ENCODE measurements around the gene BCAS3.
"Not testable (repeated sequence)": the region's sequence is repeated elsewhere in the genome, so short reads cannot be mapped to it uniquely, and the experiment has no call there.

Gene BCAS3

GRCh38 chr17:60756798-60757197 is 79.1 kb downstream of the BCAS3 start:
- WGBS (ENCODE audit: insufficient coverage): 89% methylated on average over 10 of the region's 12 CpGs
- CTCF ChIA-PET; H3K4me3 ChIP-seq (ENCODE audit: control insufficient read depth in 1 of 7, extremely low read depth in 1 of 7, insufficient read depth in 4 of 7, low read depth in 2 of 7, low read length in 6 of 7): not testable (repeated sequence)

GRCh38 chr17:60757437-60757836 is 79.8 kb downstream of the BCAS3 start:
- H3K9me3 ChIP-seq (ENCODE audit: control extremely low read depth in 1 of 5, control insufficient read depth in 4 of 5, insufficient read depth in 2 of 5, low read depth in 1 of 5, low read length in 4 of 5): peaks cover 0 to 15% (median 5%) of the 10 kb centered on the region in 5 experiments
- DNase-seq: no peak
- WGBS (ENCODE audit: insufficient coverage): no CpG with 5 or more reads among the region's 1 CpG
- H3K4me3 ChIP-seq (ENCODE audit: control insufficient read depth in 1 of 7, extremely low read depth in 1 of 7, insufficient read depth in 4 of 7, low read depth in 2 of 7, low read length in 6 of 7): no peak overlapping the region
- no peak overlapping the region for H3K27ac ChIP-seq (ENCODE audit: insufficient read depth in 1 of 2, low read depth in 1 of 2, low read length in 2 of 2, poor library complexity in 1 of 2, severe bottlenecking in 2 of 2)
- ChIA-PET CTCF (no interaction called here), POLR2A (no interaction called here)
- no peaks in the 10 kb centered on the region for H3K27me3 ChIP-seq (replicated peaks in 2 of 5; ENCODE audit: control insufficient read depth in 4 of 5, insufficient read depth in 5 of 5, low read length in 4 of 5)
- no peaks in the 10 kb centered on the region for H3K4me1 ChIP-seq (ENCODE audit: control extremely low read depth in 1 of 4, control insufficient read depth in 4 of 4, insufficient read depth in 4 of 4, low read length in 3 of 4)
- H3K36me3 ChIP-seq (ENCODE audit: control insufficient read depth in 4 of 4, insufficient read depth in 4 of 4, low read length in 3 of 4): peaks cover 0 to 5% (median 1%) of the 10 kb centered on the region in 4 experiments

More at GRCh38 chr17:60756798-60757197, 79.1 kb downstream of the BCAS3 start:
- POLR2A ChIA-PET; H3K27me3 ChIP-seq (replicated peaks in 2 of 5; ENCODE audit: control insufficient read depth in 4 of 5, insufficient read depth in 5 of 5, low read length in 4 of 5); H3K36me3 ChIP-seq (ENCODE audit: control insufficient read depth in 4 of 4, insufficient read depth in 4 of 4, low read length in 3 of 4); H3K27ac ChIP-seq (ENCODE audit: insufficient read depth in 1 of 2, low read depth in 1 of 2, low read length in 2 of 2, poor library complexity in 1 of 2, severe bottlenecking in 2 of 2); H3K4me1 ChIP-seq (ENCODE audit: control extremely low read depth in 1 of 4, control insufficient read depth in 4 of 4, insufficient read depth in 4 of 4, low read length in 3 of 4); DNase-seq: not testable (repeated sequence)
- peaks cover 0 to 15% (median 5%) of the 10 kb centered on the region in 5 experiments for H3K9me3 ChIP-seq (ENCODE audit: control extremely low read depth in 1 of 5, control insufficient read depth in 4 of 5, insufficient read depth in 2 of 5, low read depth in 1 of 5, low read length in 4 of 5)

GRCh38 chr17:60759756-60760155 is 82.1 kb downstream of the BCAS3 start:
- no peaks in the 10 kb centered on the region for H3K27me3 ChIP-seq (replicated peaks in 2 of 5; ENCODE audit: control insufficient read depth in 4 of 5, insufficient read depth in 5 of 5, low read length in 4 of 5)
- H3K36me3 ChIP-seq (ENCODE audit: control insufficient read depth in 4 of 4, insufficient read depth in 4 of 4, low read length in 3 of 4): peaks cover 0 to 5% (median 1%) of the 10 kb centered on the region in 4 experiments
- POLR2A ChIA-PET: no interaction called here
- no peaks in the 10 kb centered on the region for H3K4me1 ChIP-seq (ENCODE audit: control extremely low read depth in 1 of 4, control insufficient read depth in 4 of 4, insufficient read depth in 4 of 4, low read length in 3 of 4)
- no peak for DNase-seq
- CTCF ChIA-PET: no interaction called here
- no peak overlapping the region for H3K27ac ChIP-seq (ENCODE audit: insufficient read depth in 1 of 2, low read depth in 1 of 2, low read length in 2 of 2, poor library complexity in 1 of 2, severe bottlenecking in 2 of 2)
- peaks cover 0 to 15% (median 5%) of the 10 kb centered on the region in 5 experiments for H3K9me3 ChIP-seq (ENCODE audit: control extremely low read depth in 1 of 5, control insufficient read depth in 4 of 5, insufficient read depth in 2 of 5, low read depth in 1 of 5, low read length in 4 of 5)
- no peak overlapping the region for H3K4me3 ChIP-seq (ENCODE audit: control insufficient read depth in 1 of 7, extremely low read depth in 1 of 7, insufficient read depth in 4 of 7, low read depth in 2 of 7, low read length in 6 of 7)

DNA sequence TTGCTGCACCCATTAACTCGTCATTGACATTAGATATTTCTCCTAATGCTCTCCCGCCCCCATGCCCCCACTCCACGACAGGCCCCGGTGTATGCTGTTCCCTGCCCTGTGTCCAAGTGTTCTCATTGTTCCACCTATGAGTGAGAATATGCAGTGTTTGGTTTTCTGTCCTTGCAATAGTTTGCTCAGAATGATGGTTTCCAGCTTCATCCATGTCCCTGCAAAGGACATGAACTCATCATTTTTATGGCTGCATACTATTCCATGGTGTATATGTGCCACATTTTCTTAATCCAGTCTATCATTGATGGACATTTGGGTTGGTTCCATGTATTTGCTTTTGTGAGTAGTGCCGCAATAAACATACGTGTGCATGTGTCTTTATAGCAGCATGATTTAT is 83.7 kb downstream of the BCAS3 start:
- POLR2A ChIA-PET; H3K4me3 ChIP-seq (ENCODE audit: control insufficient read depth in 1 of 7, extremely low read depth in 1 of 7, insufficient read depth in 4 of 7, low read depth in 2 of 7, low read length in 6 of 7); H3K36me3 ChIP-seq (ENCODE audit: control insufficient read depth in 4 of 4, insufficient read depth in 4 of 4, low read length in 3 of 4); CTCF ChIA-PET; H3K4me1 ChIP-seq (ENCODE audit: control extremely low read depth in 1 of 4, control insufficient read depth in 4 of 4, insufficient read depth in 4 of 4, low read length in 3 of 4); DNase-seq; H3K27ac ChIP-seq (ENCODE audit: insufficient read depth in 1 of 2, low read depth in 1 of 2, low read length in 2 of 2, poor library complexity in 1 of 2, severe bottlenecking in 2 of 2); H3K27me3 ChIP-seq (replicated peaks in 2 of 5; ENCODE audit: control insufficient read depth in 4 of 5, insufficient read depth in 5 of 5, low read length in 4 of 5): not testable (repeated sequence)
- 100% methylated on average over 4 of the region's 6 CpGs for WGBS (ENCODE audit: insufficient coverage)
- peaks cover 0 to 15% (median 5%) of the 10 kb centered on the region in 5 experiments for H3K9me3 ChIP-seq (ENCODE audit: control extremely low read depth in 1 of 5, control insufficient read depth in 4 of 5, insufficient read depth in 2 of 5, low read depth in 1 of 5, low read length in 4 of 5)

GRCh38 chr17:60766778-60767190 is 89.1 kb downstream of the BCAS3 start:
- peaks cover 0 to 5% (median 0%) of the 10 kb centered on the region in 4 experiments for H3K36me3 ChIP-seq (ENCODE audit: control insufficient read depth in 4 of 4, insufficient read depth in 4 of 4, low read length in 3 of 4)
- DNase-seq: no peak
- peaks cover 0 to 5% (median 0%) of the 10 kb centered on the region in 5 experiments for H3K9me3 ChIP-seq (ENCODE audit: control extremely low read depth in 1 of 5, control insufficient read depth in 4 of 5, insufficient read depth in 2 of 5, low read depth in 1 of 5, low read length in 4 of 5)
- POLR2A ChIA-PET: no interaction called here
- no peaks in the 10 kb centered on the region for H3K27me3 ChIP-seq (replicated peaks in 2 of 5; ENCODE audit: control insufficient read depth in 4 of 5, insufficient read depth in 5 of 5, low read length in 4 of 5)
- 97% methylated on average over 12 of the region's 13 CpGs for WGBS (ENCODE audit: insufficient coverage)
- no peak overlapping the region for H3K27ac ChIP-seq (ENCODE audit: insufficient read depth in 1 of 2, low read depth in 1 of 2, low read length in 2 of 2, poor library complexity in 1 of 2, severe bottlenecking in 2 of 2)
- H3K4me1 ChIP-seq (ENCODE audit: control extremely low read depth in 1 of 4, control insufficient read depth in 4 of 4, insufficient read depth in 4 of 4, low read length in 3 of 4): no peaks in the 10 kb centered on the region
- CTCF ChIA-PET: no interaction called here
- H3K4me3 ChIP-seq (ENCODE audit: control insufficient read depth in 1 of 7, extremely low read depth in 1 of 7, insufficient read depth in 4 of 7, low read depth in 2 of 7, low read length in 6 of 7): no peak overlapping the region

GRCh38 chr17:60767744-60768308 is 90.2 kb downstream of the BCAS3 start:
- Histone ChIP-seq H3K36me3 (ENCODE audit: control insufficient read depth in 4 of 4, insufficient read depth in 4 of 4, low read length in 3 of 4) (peaks cover 0 to 5% (median 0%) of the 10 kb centered on the region in 4 experiments), H3K4me3 (ENCODE audit: control insufficient read depth in 1 of 7, extremely low read depth in 1 of 7, insufficient read depth in 4 of 7, low read depth in 2 of 7, low read length in 6 of 7) (no peak overlapping the region), H3K4me1 (ENCODE audit: control extremely low read depth in 1 of 4, control insufficient read depth in 4 of 4, insufficient read depth in 4 of 4, low read length in 3 of 4) (no peaks in the 10 kb centered on the region), H3K27me3 (replicated peaks in 2 of 5; ENCODE audit: control insufficient read depth in 4 of 5, insufficient read depth in 5 of 5, low read length in 4 of 5) (no peaks in the 10 kb centered on the region), H3K27ac (ENCODE audit: insufficient read depth in 1 of 2, low read depth in 1 of 2, low read length in 2 of 2, poor library complexity in 1 of 2, severe bottlenecking in 2 of 2) (no peak overlapping the region), H3K9me3 (ENCODE audit: control extremely low read depth in 1 of 5, control insufficient read depth in 4 of 5, insufficient read depth in 2 of 5, low read depth in 1 of 5, low read length in 4 of 5) (peaks cover 0 to 5% (median 0%) of the 10 kb centered on the region in 5 experiments)
- POLR2A ChIA-PET: no interaction called here
- CTCF ChIA-PET: no interaction called here
- DNase-seq: no peak
- 100% methylated on average over 3 of the region's 4 CpGs for WGBS (ENCODE audit: insufficient coverage)

DNA sequence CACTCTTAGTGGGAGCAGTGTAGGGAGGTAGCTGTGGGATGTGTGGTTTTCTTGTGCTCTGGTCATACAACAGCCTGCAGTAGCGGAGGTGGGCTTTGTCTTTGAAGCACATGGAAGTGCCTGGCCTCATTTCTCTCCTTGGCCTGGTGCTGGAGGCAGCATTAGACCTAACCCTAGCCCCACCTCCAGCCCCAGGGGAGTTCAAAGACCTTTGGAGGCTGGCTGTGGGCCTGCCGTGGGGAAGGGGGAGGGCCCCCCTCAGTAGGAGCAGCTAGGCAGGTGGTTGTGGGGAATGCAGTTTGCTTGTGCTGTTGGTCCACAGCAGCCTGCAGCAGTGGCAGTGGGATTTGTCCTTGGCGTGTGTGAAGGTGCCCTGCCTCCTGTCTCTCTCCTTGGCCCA is 91.7 kb downstream of the BCAS3 start:
- DNase-seq: no peak
- WGBS (ENCODE audit: insufficient coverage): 100% methylated on average over 1 of the region's 3 CpGs
- POLR2A ChIA-PET: no interaction called here
- peaks cover 0 to 5% (median 0%) of the 10 kb centered on the region in 5 experiments for H3K9me3 ChIP-seq (ENCODE audit: control extremely low read depth in 1 of 5, control insufficient read depth in 4 of 5, insufficient read depth in 2 of 5, low read depth in 1 of 5, low read length in 4 of 5)
- H3K27me3 ChIP-seq (replicated peaks in 2 of 5; ENCODE audit: control insufficient read depth in 4 of 5, insufficient read depth in 5 of 5, low read length in 4 of 5): no peaks in the 10 kb centered on the region
- H3K4me1 ChIP-seq (ENCODE audit: control extremely low read depth in 1 of 4, control insufficient read depth in 4 of 4, insufficient read depth in 4 of 4, low read length in 3 of 4): no peaks in the 10 kb centered on the region
- CTCF ChIA-PET: no interaction called here
- no peak overlapping the region for H3K4me3 ChIP-seq (ENCODE audit: control insufficient read depth in 1 of 7, extremely low read depth in 1 of 7, insufficient read depth in 4 of 7, low read depth in 2 of 7, low read length in 6 of 7)
- H3K36me3 ChIP-seq (ENCODE audit: control insufficient read depth in 4 of 4, insufficient read depth in 4 of 4, low read length in 3 of 4): peaks cover 0 to 5% (median 0%) of the 10 kb centered on the region in 4 experiments
- H3K27ac ChIP-seq (ENCODE audit: insufficient read depth in 1 of 2, low read depth in 1 of 2, low read length in 2 of 2, poor library complexity in 1 of 2, severe bottlenecking in 2 of 2): no peak overlapping the region

Measured in common myeloid progenitor, CD34-positive (primary cell).